HFF-Myc (cell line): ENCODE results near the gene ALG3.
"Not testable (repeated sequence)": the region's sequence is repeated elsewhere in the genome, so short reads cannot be mapped to it uniquely, and the experiment has no call there.

ENCODE experiments used
- DNase-seq: peaks from one replicate; pipeline ENCODE4 v3.0.0-alpha.2; 2011; ENCODE audit warnings: low read depth; ENCODE audit errors: extremely low read depth
- H3K4me3 ChIP-seq: replicated peaks from 2 replicates; pipeline ENCODE4 v1.5.1; 2011; ENCODE audit warnings: low read depth, mild to moderate bottlenecking, control low read depth, low read length
- TF ChIP-seq, protein P1 (sequence below): IDR thresholded peaks from 2 replicates; pipeline ENCODE4 v1.5.1; 2012; ENCODE audit warnings: mild to moderate bottlenecking, low read depth, low read length, control low read depth; ENCODE audit errors: missing control alignments

ALG3 gene

DNA sequence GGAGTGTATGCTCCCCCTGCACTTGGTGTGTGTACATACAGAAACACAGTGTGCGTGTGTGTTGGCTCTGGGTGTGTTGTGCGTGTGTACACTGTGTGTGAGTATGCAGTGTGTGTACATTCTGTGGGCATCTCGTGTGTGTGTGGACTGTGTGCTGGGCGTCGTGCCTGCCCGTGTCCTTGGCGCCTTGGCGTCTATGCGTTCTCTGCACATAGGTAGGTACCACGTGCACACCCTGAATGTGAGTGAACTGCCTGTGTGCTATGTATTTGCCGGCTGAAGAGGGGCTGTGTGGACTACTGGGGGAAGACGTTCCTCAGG lies 26.6 kb upstream of the ALG3 start:
- no peak overlapping the region for H3K4me3 ChIP-seq
- no peak for DNase-seq
- TF ChIP-seq, protein P1, sequence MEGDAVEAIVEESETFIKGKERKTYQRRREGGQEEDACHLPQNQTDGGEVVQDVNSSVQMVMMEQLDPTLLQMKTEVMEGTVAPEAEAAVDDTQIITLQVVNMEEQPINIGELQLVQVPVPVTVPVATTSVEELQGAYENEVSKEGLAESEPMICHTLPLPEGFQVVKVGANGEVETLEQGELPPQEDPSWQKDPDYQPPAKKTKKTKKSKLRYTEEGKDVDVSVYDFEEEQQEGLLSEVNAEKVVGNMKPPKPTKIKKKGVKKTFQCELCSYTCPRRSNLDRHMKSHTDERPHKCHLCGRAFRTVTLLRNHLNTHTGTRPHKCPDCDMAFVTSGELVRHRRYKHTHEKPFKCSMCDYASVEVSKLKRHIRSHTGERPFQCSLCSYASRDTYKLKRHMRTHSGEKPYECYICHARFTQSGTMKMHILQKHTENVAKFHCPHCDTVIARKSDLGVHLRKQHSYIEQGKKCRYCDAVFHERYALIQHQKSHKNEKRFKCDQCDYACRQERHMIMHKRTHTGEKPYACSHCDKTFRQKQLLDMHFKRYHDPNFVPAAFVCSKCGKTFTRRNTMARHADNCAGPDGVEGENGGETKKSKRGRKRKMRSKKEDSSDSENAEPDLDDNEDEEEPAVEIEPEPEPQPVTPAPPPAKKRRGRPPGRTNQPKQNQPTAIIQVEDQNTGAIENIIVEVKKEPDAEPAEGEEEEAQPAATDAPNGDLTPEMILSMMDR: no peak

DNA sequence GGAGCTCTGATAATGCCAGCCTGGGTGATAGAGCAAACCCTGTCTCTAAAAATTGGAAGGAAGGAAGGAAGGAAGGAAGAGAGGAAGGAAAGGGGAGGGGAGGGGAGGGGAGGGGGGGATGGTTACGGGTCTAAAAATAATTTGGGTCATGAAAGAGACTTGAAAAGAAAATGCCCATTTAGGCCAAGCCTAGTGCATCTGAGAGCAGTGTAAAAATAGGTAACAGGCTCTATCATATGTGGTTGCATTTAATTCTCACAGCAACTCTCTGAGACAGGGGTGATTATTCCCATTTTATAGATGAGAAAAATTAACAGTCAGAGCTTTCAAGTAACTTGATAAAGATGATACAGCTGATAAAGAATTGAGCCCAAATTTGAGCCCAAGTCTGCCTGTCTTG lies 23.5 kb upstream of the ALG3 start:
- H3K4me3 ChIP-seq: no peak overlapping the region
- no peak for DNase-seq
- TF ChIP-seq, protein P1: no peak

DNA sequence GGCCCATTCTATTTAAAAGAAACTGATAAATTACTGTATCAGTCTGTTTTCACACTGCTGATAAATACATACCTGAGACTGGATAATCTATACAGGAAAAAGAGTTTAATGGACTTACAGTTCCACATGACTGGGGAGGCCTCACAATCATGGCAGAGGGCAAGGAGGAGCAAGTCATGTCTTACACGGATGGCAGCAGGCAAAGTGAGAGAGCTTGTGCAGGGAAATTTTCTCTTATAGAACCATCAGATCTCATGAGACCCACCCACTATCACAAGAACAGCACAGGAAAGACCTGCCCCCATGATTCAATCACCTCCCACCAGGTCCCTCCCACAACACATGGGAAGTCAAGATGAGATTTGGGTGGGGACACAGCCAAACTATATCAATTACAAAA lies 18.5 kb upstream of the ALG3 start:
- H3K4me3 ChIP-seq, DNase-seq: not testable (repeated sequence)

DNA sequence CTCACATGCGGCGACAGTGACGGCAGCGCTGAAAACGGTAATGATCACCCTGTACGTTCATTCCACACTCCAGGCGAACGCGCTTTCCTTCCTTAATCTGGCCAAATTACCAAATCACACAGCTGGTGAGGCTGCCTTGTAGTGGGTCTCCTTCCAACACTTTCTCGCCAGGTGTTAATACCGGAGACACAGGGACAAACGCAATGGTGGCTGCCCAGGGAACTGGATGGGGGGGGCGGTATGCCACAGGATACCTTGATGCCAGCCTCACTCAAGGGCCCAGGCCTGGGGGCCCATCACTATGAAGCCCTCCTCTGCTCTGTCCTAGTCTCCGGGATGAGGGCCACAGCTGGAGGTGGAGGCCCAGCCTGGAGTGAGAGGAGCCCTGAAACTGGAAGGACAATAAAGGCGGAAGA lies 14.0 kb upstream of the ALG3 start:
- TF ChIP-seq, protein P1: no peak
- H3K4me3 ChIP-seq: no peak overlapping the region
- DNase-seq: no peak

DNA sequence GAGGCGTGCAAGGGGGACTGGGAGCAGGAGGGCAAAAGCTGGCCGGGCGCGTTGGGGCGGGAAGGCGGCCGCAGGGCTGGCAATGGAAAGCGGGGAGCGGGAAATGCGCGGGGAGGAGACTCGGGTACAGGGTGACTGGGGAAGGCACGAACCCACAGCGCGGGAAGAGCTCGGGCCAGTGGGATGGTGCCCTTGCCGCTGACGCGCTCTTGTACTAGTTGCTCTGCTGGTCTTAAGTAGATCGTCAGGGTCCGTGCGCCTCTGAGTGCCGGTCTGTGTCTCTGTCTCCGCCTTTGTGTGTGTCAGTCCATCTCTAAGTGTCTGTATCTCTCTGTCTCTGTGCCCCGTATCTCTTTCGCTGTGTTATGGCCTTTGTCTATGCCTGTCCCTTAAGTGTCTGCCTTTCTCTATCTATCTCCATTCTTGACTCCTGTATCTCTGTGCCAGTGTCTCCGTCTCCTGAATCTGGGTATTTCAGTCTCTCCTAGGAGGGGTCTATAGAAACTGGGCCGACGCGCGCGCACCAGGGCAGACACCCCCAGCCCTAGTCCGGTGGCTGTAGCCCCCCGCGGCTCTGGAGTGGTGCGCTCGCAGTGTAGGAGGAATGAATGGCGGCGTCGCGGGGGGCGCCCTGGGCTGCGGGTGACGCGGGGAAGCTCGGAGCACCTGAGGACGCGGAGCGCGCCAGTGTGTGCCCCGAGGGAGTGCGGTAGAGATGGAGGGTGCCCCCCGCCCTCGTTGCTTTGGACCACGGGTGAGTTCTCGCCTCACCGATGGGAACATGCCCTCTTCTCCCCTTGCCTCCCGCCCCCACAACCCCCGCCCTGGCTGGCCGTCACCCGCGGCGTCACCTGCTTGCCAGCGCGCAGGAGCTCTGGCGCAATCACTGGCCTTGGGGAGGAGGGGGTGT lies 13.3 kb upstream of the ALG3 start:
- TF ChIP-seq, protein P1: no peak
- peak overlapping the region; percentile 36 for H3K4me3 ChIP-seq
- no peak for DNase-seq

DNA sequence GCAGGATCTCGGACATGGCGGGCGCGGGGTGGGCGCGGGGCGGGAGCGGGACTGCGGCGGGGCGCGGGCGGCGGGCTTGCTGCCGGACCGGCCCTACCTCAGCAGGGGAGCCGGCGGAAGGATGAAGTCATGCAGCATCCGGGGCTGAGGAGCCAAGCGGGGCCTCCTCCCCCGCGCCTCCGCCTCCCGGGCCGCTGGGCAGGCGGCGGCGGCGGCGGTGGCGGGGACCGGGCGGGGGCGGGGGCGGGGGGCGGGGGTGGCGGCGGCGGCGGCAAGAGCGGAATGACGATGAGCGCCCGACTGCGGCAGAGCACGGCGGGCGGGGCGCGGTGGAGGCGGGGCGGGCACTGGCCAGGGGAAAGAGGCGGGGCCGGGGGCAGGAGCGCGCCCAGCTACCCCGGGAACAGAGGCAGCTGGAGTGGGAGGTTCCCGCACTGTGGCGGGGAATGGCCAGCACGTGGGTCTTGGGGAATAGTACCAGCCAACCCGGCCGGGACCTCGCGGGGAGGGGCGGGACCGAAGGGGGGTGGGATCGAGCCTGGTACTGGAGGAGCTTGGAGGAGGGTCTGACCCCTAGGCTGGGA lies 12.6 kb upstream of the ALG3 start, which contains the start of gene CAMK2N2:
Gene CAMK2N2 (minus strand): TSS at position 284 of the 584 bp plus-strand sequence. CDS start 268 bp downstream, at position 16.
- TF ChIP-seq, protein P1: no peak
- DNase-seq: no peak
- H3K4me3 ChIP-seq: peak within 1 kb of the TSS; percentile 36

DNA sequence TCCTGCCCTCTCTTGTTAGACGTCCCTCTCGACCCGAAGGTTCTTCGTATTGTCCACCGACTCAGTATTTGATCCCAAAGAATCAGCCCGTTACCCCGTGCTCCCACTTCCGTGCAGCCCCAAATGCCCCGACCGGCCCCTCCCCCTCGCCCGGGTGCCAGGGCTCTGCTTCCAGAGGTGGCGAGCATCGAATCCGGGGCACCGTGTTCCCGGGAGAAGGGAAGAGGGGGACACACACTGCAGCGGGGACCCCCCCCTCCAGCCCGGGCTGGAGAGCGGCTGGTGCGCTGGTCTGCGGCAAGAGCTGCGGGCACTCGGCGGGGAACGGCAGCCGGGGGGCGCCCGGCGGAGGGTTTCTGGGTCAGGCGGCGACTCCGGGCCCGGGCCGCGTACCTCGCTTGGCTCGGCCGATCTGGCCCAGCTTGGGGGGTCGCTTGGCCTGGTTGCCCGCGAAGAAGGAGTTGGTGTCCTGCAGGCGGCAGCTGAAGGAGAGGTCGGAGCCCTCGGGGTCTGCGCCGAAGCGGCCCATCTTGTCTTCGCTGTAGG lies 12.0 kb upstream of the ALG3 start:
- DNase-seq: no peak

More for the DNA sequence above, 12.0 kb upstream of the ALG3 start:
- peak overlapping the region; percentile 32 for H3K4me3 ChIP-seq
- TF ChIP-seq, protein P1: no peak
